Activated naive CD8-positive, alpha-beta T cell treated with anti-CD3 and anti-CD28 coated beads, Interleukin-2, amount 50 U/mL, for 16 hours (primary cell): ENCODE data around the gene AQP5.

ENCODE experiments used
- DNase-seq: peaks from one replicate; pipeline ENCODE4 v3.0.0-alpha.2; 2020; ENCODE audit warnings: low read depth, low spot score

The AQP5 gene

GRCh38 chr12:49950273-49951251 is 11.1 kb upstream of the AQP5 start, which contains the start of gene AQP2:
Gene AQP2, plus strand, starts transcription at chr12:49950737. Its CDS starts 94 bp downstream, at chr12:49950831.
- no peak for DNase-seq

GRCh38 chr12:49951411-49952240 is 10.0 kb upstream of the AQP5 start:
- no peak for DNase-seq

DNA sequence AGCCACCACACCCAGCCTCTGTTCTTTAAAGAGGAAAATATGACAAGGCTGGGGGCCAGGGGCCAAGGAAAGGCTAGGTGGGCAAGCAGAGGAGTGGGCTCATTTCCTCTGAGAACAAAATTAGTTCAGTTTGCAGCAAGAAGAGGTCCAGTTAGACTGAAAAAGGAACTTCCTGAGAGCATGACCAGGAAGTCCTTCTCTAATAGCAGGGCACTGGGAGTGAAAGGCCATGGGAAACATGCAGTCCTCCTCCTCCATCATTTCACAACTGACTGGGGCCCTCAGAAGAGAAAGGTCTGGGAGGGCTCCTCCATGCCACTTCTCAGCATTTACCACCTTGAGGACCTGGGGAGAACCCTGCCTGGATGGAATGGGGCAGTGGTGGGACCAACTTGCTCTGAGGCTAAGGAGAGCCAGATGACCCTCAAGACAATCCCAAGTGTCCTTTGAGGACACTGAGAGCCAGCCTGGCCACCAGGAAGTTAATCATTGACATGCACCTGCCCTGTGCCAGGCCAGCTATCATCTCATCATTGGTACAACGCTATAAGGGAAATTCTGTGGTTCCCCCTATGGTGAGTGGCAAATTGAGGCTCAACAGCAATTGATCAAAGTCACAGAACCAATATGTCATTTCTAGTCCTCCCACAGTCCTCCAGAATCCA is 9.1 kb upstream of the AQP5 start:
- DNase-seq = no peak

- DNase-seq = no peak
Observed at GRCh38 chr12:49953151-49953550, 8.5 kb upstream of the AQP5 start.

DNA sequence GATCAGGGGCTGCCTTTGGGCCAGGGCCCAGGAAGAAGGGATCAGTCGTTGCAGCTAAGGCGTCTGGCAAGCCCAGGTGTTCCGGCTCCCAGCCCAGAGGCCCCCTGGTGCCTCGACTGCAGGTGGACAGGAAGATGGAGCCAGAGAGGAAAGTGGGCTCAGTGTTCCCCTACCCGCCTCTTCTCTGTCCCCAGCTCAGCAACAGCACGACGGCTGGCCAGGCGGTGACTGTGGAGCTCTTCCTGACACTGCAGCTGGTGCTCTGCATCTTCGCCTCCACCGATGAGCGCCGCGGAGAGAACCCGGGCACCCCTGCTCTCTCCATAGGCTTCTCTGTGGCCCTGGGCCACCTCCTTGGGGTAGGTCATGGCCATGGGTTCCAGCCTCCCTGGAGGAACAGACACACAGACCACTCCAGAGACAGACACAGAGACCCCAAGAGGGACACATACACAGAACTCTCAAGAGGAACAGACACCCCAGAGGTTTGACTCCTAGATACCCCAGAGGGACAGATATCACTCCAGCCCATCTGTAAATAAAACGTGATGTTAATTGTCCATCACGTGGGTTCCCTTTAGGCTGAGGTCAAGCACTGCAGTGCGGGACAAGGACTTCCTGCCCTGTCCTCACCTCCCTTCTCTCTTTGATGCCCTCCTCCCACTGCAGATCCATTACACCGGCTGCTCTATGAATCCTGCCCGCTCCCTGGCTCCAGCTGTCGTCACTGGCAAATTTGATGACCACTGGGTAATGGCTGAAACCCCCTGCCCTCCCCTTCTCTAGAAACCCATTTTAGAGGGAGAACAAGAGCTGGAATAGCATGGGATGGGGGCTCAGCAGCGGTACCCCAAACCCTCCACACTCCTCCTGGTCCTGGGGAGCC is 7.5 kb upstream of the AQP5 start:
- no peak for DNase-seq

DNA sequence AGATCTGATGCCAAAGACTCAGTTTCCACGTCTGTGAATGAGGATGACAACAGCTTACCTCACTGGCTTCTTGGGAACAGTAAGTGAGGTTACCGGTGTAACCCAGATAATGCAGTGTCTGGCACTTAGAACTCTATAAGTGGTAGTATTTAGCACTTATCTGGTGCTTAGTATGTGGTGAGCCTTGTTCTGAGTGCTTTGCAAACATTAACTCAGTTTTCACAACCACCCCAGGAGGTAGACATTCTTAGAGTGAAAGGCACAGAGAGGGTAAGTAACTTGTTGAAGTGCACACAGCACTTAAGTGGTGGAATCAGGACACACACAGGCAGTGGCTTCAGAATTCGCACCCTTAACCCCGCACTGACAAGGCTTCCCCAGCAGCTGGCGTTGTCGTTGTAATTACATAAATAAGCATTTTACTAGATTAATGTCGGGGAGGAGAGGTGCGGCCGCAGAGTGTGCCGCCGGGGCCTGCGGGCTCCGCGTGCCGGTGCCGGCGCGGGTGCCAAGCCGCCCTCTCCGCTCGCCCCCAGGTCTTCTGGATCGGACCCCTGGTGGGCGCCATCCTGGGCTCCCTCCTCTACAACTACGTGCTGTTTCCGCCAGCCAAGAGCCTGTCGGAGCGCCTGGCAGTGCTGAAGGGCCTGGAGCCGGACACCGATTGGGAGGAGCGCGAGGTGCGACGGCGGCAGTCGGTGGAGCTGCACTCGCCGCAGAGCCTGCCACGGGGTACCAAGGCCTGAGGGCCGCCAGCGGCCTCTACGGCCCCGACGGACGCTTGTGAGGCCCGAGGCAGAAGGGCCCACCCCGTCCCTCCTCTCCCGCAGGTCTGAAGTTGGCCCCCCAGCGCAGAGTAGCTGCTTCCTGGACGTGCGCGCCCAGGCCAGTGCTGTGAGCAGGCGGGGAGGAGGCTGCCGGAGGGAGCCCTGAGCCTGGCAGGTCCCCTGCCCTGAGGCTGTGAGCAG is 6.5 kb upstream of the AQP5 start:
- DNase-seq = no peak

DNA sequence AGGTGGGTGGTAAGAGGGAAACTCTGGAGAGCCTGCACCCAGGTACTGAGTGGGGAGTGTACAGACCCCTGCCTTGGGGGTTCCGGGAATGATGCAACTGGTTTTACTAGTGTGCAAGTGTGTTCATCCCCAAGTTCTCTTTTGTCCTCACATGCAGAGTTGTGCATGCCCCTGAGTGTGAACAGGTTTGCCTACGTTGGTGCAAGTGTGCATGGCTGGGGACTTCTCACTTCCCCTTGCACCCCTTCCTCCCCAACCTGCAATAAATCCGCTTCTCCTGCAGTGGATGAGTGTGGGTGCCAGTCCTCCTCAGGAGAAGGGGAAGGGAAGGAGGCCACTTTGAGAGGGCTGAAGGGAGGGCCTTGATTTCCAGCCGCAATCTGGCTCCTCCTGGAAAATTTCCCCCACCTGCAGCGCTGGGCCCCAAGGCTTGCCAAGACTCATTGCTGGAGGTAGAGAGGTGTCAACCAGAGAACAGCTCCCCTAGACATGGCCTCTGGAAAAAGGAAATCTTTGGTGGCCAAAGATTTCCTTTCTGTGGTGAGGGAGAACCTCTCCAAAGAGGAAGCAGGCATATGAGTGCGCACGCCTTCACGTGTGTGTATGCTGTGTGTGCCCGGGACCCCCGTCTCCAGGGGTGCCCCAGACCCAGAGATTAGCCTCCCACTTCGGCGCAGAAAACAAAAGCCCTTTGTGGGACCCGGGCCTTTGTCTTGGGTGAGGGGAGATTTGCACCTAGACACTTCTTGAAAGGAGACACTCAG is 5.6 kb upstream of the AQP5 start:
- no peak for DNase-seq

DNA sequence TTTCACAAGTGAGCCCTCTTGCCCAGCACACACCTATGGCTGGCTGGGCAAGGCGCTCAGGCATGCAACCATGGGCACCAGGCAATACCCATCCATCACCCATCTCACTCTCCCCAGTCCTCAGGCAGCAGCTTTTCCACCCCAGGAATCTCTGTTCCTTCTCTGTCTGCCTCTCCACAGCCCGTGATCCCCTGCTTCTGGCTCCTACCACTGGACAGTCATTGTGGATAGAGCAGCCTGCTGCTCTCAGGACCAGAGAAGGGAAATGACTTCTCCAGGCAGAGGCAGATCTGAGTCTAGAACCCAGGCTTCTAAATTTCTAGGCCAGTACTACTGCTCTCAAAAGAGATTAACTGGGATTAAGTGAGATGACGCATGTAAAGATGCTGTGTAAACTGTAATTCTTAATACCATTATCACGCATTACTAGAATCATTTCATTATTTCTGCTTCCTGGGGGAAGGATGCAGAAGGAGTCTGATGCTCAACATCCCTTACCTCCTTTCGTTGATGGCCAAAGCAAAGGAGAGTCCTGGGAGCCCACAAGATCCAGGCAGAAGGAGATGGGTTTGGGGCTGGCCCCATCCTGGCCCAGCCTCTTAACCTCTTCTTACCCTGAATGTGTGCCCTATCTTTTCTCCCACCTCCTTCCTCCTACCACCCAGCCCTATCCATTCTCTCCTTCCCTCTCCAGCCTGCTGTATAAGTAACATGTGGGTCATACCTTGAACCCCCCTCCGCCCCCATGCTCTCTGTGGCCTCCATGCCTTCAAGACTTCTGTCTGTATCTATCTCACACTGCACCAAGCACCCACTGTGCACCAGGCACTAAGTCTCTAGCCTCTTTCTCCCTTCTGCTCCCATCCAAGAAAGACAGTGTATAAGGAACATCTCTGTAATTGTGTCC is 4.8 kb upstream of the AQP5 start:
- no peak for DNase-seq

- DNase-seq = no peak
Observed at GRCh38 chr12:49957570-49957967, 4.1 kb upstream of the AQP5 start.

- no peak for DNase-seq
Observed at GRCh38 chr12:49959685-49960473, 1.8 kb upstream of the AQP5 start.

DNA sequence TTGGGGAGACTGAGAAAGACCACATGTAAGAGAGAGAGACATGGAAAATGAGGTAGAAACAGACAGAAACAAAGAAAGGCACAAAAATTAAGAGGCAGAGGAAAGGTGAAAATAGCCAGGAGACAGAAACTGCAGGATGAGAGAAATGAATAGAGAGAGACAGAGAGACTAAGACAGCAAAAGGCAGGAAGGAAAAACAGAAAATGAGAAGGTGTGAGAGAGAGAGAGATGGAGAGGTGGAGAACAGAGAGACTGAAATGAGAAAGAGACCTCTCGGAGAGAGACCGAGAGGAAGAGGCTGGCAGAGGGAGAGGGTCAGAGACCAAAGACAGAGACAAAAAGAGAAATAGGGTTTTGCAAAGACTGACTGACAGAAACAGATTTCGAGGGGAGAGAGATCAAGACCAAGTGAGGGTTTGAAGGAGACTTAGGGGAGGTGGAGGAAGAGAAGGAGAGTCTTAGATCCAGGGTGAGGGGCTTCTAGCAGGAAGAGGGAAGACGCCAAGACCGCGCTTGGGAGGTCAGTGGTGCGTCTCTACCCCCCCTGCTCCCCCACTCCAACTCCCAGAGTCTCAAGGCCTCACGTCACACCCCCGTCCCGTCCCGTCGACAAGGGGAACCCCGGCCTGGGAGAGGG is 1.1 kb upstream of the AQP5 start:
- DNase-seq = no peak

DNA sequence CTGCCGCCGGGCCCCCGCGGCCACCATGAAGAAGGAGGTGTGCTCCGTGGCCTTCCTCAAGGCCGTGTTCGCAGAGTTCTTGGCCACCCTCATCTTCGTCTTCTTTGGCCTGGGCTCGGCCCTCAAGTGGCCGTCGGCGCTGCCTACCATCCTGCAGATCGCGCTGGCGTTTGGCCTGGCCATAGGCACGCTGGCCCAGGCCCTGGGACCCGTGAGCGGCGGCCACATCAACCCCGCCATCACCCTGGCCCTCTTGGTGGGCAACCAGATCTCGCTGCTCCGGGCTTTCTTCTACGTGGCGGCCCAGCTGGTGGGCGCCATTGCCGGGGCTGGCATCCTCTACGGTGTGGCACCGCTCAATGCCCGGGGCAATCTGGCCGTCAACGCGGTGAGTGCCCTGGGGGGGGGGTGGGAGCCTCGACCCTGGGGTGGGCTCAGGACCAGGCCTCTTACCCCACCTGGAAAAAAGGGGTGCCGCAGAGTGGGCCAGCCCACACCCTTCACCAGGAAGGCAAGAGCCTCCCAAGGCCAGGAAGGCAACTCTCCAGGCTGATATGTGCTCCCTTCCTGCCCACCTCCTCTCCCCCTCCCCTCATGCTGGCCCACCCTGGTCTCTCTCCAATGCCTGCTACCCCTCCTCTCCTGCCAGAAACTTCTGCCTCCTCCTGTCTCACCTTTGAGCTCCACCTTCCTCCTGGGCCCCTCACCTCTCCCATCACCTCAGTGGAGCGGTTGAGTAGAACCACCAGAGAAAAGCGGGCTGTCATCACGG is 507 bp downstream of the AQP5 start:
- no peak for DNase-seq

GRCh38 chr12:49962861-49963765 is 1.4 kb downstream of the AQP5 start:
- DNase-seq = no peak

- no peak for DNase-seq
Observed at GRCh38 chr12:49963976-49964815, 2.5 kb downstream of the AQP5 start.
